ENCODE data around the gene CABP4. TPM values are rescaled to one million over a fixed set of nuclear protein-coding genes. Genes with fewer than 3 reads are reported as not detected.

CABP4 gene
- total and polyA plus RNA-seq, 10 of the 15 experiments (the other 5 are each of a cell fraction or from before 2014, with no cell fraction given): 0.04 to 0.41 (median 0.14) TPM; not detected in 2

GRCh38 chr11:67411785-67412152 is 43.4 kb upstream of the CABP4 start (continued):
- peak; percentile 55; the same call in 1 of the 2 replicates for TF ChIP-seq SPI1 (IDR thresholded peaks at IDR 0.05; ENCODE audit: borderline replicate concordance, insufficient read depth, low read depth, low read length)

- TF ChIP-seq ZNF207 (IDR thresholded peaks at IDR 0.05; ENCODE audit: borderline replicate concordance) (no peak), POLR2A (IDR thresholded peaks at IDR 0.05; ENCODE audit: low read depth, low read length) (0 out of 2 replicates have a peak, but pooled peaks have one; percentile 8), ZSCAN29 (IDR thresholded peaks at IDR 0.05) (no peak), GATAD2B (conservative IDR thresholded peaks at IDR 0.05; ENCODE audit: low read depth) (no peak), MTA2 (IDR thresholded peaks at IDR 0.05; ENCODE audit: low read depth) (no peak), SP1 (IDR thresholded peaks at IDR 0.05; ENCODE audit: low read depth, low read length) (no peak), SMAD1 (IDR thresholded peaks at IDR 0.05; ENCODE audit: low read depth, partially characterized antibody) (no peak), EZH2 (IDR thresholded peaks at IDR 0.05; ENCODE audit: borderline replicate concordance, control insufficient read depth, low read depth, low read length) (no peak)
- in situ Hi-C loops (cut with MboI) (no loop called here), intact Hi-C loops (cut with micrococcal nuclease; ENCODE audit: unreplicated experiment) (no loop called here)
- Histone ChIP-seq H3K4me3 (no peak overlapping the region), H3K9ac (ENCODE audit: control insufficient read depth, insufficient read depth, low read length) (no peak overlapping the region), H3K4me2 (ENCODE audit: control insufficient read depth, insufficient read depth) (no peak overlapping the region), H2AFZ (ENCODE audit: control insufficient read depth, low read depth, low read length) (no peak overlapping the region), H3K9me3 (replicated peaks; ENCODE audit: control insufficient read depth, insufficient read depth, low read length) (no peaks in the 10 kb centered on the region), H4K20me1 (ENCODE audit: control insufficient read depth, insufficient read depth) (no peaks in the 10 kb centered on the region), H3K27me3 (replicated peaks in 1 of 2; ENCODE audit: control insufficient read depth in 2 of 2, insufficient read depth in 2 of 2, low read length in 1 of 2) (peaks cover 0 to 5% of the 10 kb centered on the region in 2 experiments; a peak in 3 of 4 replicates), H3K36me3 (ENCODE audit: control insufficient read depth in 2 of 2, insufficient read depth in 2 of 2, low read length in 1 of 2) (no peaks in the 10 kb centered on the region), H3K4me1 (ENCODE audit: control insufficient read depth, insufficient read depth, low read length) (peaks cover 35% of the 10 kb centered on the region), H3K27ac (ENCODE audit: control insufficient read depth, insufficient read depth) (no peak overlapping the region), H3K79me2 (ENCODE audit: control insufficient read depth, insufficient read depth, low read length) (peaks cover 3% of the 10 kb centered on the region)
- ATAC-seq (no peak), FAIRE-seq (no peak), DNase-seq (ENCODE audit: low read depth, low spot score) (no peak)
- no TSS peak for BruUV-seq (replicated peaks)
- CTCF ChIA-PET: interaction anchor here (1.0 to 2.4 kb wide), 3 partner anchors 11 to 43 kb away, joined by 3 to 12 read pairs (median 4); partner anchors contain the start of genes PPP1CA and PTPRCAP
- WGBS (ENCODE audit: insufficient coverage, insufficient replicate concordance, low lambda C conversion rate, missing lambda C conversion rate): 42% methylated on average over 9 of the region's 9 CpGs
- SMC1A ChIA-PET (ENCODE audit: uncharacterized antibody, unreplicated experiment): interaction anchor here (1.0 to 1.6 kb wide), 5 partner anchors 8 to 143 kb away, joined by 3 to 6 read pairs (median 4); partner anchors contain the start of genes PPP1CA, RAD9A and TBC1D10C
- RAD21 ChIA-PET (ENCODE audit: unreplicated experiment): interaction anchor here (0.7 to 3.0 kb wide), 4 partner anchors 11 to 149 kb away, joined by 3 to 12 read pairs (median 4); partner anchors contain the start of genes POLD4 and PPP1CA
- POLR2A ChIA-PET: interaction anchor here (1.1 to 2.8 kb wide), 6 partner anchors 9 to 53 kb away, joined by 3 to 16 read pairs (median 10); partner anchors contain the start of genes PPP1CA, RPS6KB2 and TBC1D10C
Measured at GRCh38 chr11:67412495-67413179, 42.5 kb upstream of the CABP4 start.

All from GM12878 (cell line).